NCI-H510A (cell line): Measurements from ENCODE around the gene TBX15.

Source experiments
- DNase-seq: peaks from one replicate; lab custom pipeline; 2025; lab: John Stamatoyannopoulos, UW

The TBX15 gene

DNA sequence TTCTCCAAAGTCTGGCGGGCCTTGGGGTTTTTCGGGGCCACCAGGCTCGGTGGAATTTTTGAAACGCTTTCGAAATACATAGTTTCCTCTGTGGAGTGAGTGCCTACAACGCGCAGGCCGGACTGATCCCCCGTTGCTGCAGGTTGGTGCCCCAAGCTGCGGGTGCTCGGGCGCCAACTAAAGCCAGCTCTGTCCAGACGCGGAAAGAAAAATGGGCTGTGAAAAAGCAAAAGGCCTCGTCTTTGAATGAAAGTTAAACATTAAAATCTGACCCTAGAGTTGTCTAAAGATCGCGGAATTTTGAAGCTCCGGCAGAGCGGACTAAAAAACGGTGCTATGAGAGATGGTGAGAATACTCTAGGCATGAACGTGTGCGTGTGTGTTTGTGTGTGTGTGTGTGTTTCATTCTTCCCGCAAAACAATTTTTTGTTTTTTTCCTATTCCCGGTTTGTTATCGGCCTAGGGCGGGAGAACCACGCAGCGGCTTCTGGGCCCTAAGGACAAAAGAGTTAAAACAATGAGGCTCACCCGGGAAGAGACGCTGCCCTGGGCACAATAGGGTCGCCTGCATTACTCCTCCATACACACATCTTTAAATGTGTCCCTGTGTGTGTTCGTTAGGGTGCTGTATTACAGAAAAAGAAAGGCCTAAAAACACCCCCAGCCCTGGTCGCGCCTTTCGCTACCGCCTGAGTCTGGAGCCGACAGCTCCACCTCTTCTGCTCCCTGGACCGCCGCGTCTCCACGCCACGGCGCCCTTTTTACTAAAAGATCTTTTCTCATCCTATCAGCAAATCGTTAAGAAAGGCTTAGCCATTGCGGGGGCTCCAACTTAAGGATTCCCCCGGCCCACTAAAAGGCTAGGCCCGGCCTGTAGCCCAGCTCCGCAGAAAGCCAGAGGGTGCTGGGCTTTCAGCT lies 3.2 kb downstream of the TBX15 start:
- no peak for DNase-seq

DNA sequence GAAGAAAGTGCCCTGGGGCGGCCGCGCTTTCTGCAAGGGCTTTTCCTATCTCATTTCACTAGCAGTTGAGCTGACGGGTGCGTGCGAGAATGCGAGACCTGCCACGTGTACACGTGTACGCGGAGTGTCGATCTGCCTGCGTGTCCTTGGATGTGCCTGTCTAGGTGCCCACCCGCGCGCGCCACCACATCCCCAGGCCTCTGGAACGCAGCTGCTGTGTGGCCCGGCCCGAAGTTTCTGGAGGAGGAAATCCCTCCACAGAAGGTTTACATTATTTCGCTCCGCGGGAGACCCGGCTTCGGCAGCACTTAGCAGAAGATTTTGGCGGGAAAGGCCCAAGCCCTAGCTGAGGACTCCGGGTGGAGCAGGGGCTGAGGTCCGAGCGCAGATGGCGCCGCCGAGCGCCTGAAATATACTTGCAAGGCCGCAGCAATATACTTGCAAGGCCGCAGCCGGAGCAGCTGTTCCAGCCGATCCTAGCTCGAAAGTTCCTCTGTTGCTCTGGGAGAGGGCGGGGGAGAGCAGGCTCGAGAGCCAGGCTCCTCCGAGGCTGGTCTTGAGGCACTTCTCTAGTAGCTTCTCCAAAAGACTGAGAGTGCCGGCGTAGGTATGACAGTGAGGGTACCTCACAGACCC lies 3.9 kb downstream of the TBX15 start:
- no peak for DNase-seq

DNA sequence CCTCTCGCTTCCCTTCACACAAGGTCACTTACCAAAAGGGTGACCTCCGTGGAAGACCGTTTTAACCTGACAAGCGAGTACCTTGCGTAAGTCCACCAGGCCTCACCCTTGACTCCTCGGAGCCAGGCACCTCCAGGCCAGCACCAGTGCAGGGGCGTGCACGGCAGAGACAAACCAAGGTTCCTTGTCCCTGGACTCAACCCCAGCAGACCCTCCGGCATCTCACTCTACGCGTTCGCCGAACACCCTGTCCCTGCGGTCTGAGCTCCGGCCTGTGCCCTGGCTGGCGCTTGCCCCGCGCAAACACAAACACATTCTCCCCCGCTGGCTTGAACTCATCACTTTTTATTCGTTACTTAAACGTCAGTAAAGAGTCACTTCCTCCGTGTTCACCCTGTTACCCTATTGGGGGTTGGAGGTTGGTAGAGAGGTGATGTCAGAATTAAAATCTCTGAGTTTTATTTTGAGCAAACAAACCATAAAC lies 4.5 kb downstream of the TBX15 start:
- no peak for DNase-seq

DNA sequence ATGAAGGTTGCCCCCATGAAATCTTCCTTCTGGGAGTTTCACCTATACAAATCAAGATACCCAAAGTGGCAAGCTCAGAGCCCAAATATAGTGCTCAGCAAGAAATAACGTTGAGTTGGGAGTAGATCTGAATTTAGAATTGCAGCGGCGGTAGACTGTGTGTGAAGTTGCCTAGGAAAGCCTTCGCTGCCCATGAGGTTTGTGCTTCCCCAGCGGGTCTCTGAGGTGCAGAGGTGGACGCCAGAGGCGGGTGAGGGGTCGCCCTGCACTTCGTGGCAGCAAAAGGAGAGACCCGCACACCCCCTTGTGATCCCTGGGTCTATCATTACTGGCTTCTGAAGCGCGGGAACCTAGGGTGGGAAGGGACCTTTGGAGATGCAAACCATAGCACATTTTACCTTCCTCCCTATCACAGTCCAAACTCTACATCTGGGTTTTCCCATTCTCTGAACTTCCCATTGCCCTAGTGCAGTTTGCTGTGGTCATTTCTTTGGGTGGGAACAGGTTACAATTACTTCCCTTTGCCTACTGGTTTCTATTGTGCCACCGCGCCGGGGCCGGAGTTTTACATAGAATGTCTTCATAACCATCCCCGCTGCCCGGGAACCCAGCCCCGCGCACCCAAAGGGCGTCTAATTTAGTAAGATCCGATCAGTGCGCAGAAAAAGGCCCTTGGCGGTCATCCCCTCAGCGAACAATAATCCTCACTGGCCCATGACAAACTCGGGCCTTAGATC lies 5.2 kb downstream of the TBX15 start:
- no peak for DNase-seq

DNA sequence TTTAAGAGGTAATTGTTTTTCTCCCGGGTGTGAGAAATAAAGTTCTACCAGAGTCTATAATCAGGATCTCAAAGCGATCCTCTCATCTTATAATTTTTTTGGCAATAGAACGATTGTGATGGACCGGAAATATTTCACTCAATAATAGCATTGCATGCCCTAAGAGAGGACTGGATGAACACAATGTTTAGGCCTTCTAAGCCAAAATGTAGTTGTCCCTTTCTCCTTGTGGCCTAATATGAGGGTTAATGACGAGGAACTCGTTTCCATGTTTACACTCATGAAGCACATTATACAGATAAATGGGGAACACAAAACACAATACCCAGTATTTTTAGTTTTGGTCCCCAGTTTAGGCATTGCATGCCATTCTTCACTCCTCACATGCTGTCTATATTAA lies 5.9 kb downstream of the TBX15 start:
- DNase-seq, result no peak

DNA sequence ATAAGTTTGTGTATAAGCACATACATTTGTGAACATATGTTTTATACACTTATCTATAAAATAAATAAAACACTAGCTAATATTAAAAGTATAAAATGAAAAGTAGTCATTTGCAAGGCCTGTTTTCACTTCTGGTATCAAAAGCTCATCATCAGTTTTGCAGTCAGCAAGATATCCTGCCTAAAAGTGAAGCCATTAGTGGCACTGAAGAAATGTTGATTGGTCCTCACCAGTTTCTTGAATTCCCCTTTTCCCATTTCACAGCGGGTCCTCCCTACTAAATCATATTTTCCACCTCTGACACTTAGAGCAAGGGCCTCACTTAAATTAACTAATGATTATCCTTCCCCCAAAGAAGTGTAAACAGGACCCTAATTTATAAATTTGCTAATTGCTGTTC lies 6.7 kb downstream of the TBX15 start:
- no peak for DNase-seq

DNA sequence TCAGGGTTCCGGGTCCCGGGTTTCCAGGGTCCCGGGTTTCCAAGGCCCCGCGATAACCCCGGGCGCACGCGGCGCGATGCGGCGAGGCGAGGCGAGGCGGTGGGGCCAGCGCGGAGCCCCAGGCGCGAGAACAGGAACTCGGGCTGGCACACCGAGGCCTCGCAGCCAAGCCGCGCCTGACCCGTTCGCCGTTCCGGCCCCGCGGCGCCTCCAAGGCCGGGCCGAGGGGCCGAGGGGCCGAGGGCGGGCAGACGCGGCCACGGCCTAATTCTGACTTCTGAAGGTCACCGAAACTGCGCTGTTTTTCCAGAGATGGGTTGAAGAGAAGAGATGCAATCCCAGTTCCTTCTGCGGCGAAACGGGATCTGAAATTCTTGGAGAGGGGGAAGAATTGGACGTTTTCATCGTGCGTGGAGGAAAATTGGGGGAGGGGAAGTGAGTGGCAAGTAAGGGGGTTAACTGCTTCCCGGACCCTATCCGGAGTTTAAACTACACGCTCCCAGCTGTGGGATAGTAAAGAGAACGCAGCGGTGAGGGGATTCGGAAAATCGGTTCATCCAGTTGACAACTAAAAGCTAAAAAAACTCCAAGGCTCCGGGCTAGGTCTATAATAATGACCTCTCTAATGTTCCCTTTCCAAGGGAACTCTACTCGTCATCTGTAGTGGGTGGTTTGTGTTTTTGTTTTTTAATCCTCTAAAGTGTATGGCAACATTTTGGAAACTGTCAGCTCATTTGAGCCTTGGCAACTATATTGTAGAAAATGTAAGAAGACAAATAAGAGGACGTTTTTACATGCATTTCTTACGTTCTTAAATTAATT lies 8.2 kb downstream of the TBX15 start:
- no peak for DNase-seq

DNA sequence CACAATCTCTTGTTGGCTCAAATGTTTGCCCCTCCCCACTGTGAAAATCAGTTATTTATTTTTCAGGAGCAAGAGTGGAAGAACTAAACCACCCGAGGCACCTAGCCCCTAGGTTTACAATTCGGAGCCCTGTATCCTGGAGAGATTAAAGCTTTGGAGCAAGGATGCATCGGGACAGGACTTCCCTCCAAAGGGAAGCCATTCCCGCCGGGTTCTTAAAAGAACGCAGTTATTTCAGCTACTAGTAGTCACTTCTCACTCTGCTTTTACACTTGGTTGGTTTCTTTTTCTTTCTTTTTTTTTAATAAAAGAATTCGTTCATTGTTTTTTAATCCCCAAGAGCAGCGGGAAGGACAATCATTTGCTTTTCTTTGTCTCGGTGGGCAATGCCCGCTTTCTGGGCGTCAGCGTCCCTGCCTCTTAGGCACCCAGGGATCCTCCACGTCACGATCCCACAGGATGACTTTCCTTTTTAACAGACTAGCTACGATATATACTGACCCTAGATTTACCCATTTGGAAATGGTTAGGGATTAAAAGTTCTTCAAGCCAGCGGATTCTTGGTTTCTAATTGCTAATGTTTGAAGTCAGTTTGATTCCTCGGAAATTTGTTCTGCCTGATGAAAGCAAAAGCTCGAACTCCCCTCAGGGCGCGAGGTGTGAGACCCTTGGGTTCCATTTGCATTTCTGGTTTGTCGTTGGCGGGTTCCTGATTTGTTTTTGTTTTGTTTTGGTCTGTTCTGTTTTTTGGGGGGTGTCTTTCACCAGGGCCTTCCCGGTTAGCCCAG lies 9.0 kb downstream of the TBX15 start:
- no peak for DNase-seq

DNA sequence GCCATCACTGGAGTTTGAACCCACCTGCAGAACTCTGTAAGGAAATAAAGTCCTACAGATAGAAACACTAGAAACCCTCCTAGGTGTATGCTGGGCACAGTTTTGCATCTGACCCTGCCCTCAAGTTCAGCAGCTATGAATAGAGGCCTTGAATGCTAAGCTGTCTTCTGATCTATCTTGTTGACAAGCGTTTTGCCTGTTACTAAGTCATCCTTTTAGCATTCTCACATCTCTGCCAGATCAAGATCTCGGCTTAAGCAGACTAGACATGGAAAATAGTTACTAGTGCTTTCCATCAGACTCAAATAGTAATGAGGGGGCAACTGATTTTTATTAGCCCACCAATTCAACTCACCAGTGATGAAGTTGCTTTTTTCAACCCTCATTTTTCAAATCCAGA lies 10.5 kb downstream of the TBX15 start:
- no peak for DNase-seq

DNA sequence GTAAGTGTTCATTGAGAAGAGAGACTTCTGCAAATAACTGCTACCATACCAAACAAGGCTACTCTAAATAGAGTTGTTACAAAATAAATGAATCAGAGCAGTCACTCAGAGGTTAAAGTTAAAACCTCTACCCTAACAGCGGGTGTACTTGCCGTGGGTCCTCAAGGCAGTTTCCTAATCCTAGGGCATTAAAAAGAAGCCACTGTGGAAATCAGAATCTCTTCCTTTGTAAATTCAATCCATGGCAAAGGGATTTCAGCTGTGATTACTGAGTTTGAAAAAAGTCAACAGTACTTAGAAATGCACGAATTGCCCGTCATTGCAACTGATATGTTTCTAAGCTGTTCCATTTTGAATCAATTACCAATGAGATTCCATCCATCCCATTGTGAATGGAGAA lies 13.5 kb downstream of the TBX15 start:
- no peak for DNase-seq

DNA sequence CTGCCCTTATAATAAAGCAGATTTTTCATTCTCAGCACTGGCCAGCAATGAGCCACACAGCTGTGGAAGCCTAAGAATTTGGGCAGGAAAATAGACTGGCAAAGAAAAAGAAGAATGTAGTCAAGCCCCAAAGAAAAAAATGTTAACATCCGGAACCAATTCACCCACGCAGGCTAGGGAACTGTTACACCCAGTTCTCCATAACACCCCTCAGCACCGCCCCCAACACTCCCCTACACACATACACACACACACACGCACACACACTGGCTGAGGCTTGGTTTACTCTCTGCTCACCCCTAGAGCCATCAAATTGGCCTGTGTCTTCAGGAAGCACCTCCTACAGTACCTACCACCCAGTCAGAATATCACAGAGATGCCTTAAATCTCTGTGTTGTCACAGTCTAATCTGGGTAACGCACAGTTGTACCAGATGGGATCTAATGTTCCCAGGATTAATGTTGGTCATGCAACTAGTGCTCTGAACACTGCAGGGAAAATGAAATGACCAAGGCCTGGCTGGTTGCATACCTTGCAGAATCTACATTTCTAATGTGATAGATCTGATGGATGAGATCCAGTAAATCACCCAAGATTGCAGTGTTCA lies 14.5 kb downstream of the TBX15 start:
- DNase-seq, result no peak

DNA sequence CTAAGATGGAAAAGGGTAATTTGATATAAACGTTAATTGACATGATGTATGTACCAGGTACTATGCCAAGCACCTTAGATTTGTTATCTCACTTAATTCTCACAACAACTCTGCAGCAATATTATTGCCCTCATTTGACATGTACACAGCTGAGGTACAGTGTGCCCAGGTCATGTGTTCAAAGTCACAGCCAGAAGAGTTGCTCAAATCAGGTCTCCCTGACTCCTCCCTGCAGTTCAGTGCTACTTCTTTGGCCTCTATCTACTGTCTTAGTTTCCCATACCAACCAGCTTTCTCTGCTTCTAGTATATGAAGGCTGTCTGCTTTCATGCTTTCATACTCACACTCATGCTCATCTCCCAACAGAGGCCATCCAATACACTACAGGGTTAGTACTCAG lies 15.1 kb downstream of the TBX15 start:
- DNase-seq, result no peak

DNA sequence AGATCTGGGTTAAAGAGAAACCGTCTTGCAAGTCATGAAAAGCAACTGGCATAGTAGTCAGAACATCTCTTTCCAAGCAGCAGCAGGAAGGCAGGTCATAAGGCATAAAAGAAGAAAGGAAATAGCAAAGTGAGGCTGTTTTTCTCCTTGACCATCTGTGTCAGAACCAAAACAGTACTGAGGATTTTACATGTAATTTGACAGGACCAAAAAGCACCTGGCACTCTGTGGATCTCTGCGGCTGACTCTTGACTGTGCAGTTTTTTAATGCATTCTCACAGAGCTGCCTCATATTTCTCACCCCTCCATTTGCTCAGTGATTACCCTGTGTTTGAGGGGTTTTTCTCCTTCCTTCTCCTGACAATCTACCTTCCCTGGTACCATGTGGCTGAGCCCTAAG lies 17.7 kb downstream of the TBX15 start:
- DNase-seq, result no peak

DNA sequence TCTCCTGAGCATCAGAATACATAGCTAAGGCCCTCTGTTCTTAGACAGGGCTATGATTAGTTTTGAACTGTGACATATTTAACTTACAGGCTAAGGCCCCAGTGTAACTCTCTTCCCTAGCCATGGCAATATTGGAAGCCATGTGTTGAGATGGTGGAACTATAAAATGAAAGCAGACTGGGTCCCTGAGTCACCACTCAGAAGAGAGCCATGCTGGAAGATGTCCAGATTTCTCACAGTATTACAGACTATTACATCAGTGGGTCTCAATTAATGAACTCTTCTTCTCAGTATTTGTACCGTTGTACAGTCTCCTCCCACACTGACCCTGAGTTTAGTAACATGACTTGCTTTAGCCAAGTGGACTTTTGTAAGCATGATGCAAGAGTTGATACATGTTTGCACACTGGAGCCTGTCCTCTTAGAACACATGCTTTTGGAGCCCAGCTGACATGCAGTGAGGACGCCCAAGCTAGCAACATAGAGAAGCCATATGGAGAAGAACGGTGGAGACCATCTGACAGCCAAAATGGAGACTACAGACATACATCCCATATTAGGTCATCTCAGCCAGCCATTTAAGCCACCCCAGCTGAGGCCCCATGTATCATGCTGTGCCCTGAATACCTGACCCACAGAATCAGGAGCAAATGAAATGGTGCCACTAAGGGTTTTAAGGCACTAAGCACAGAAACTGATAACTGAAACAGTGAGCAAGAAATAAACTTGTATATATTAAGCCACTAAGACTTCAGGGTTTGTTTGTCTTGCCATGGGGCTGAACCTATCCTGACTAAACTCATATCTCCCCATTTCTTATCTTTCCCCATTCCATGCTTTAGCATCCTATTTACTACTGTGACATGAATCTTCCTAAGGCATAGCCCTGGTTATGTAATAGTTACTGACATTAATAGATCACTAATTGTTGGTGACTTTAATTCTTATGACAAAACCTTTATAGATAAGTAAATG lies 24.4 kb downstream of the TBX15 start:
- no peak for DNase-seq

DNA sequence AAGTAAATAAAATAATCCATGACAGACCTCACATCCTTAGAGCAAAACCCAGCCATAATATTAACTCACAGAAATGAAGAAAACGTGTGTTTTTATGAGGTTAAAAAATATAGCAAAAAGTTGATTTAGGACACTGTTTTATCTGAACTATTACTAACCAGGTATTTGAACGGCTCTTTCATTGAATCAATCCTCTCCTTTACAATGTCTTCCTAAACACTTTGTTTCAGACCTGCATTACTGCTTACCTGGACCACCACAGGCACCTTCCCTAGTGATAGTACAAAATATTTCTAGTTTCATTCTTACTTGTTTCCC lies 25.0 kb downstream of the TBX15 start:
- DNase-seq, result no peak

DNA sequence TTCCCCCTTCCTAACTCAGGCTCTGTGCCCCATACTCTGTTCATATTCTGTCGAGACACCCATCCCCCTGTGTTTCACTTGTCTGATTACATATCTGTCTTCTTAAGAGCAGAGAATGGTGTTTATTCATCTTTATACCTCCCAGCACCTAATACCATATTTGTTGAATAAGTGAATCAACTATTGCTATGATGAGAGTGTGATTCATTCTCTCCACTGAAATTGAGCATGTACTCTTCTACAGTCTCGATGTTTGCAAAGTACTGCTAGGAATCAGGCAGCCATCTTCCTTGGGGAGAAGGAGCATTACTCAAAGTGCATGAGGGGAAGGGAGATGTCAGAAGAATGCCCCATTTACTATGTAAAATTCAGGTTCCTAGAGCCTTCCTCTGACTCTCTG lies 27.0 kb downstream of the TBX15 start:
- DNase-seq, result no peak

DNA sequence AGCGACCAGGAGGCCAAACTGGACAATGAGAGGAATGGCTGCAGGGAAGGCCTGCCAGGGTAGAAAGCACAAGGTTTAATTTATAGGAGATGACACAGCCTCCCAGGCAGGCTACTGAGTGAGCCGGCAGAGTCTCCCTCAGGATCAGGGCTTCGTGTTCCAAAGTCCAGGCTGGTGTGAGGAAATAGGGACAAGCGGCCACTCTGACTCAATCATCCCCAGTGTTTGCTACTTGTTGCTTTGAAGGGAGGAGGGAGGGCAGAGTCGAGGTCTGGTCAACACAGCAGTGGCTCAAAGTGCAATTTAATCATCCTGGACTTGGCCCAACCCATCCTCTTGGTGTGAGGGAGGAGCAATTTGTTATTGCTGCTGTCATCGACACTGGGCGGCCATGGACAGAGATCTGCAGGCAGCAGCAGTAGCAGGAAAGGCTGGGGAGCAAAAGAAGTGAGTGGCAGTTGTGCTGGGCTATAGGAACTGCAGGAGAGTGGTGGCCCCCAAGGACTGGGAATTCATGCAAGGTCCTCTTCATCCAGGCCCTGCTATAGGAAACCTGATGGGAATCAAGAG lies 27.5 kb downstream of the TBX15 start:
- DNase-seq, result peak; percentile 39

DNA sequence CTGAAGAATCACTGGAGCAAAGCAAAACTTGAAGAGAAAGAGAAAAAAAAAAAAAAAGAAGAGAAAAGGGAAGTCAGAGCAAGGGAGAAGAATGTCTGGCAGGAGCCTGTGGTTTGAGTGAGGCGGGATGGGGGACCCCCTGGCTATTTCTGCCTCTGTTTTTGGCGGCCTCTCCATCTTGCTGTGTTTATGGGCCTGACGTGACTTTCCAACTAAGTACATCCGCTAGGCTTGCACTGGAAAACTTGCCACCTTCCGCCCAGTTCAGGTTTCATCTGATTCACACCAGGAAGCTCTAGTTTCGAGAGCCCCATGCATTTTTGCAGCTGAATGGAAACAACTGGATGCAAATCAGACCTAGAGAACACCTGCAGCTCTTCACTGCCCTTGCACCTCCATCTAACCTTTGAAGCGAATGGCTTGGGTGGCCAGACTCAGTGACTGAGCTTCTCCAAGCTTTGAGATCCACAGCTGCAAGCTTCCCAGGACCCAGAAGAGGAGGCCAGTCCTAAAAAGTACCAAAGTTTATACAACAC lies 28.0 kb downstream of the TBX15 start:
- peak; percentile 42 for DNase-seq
